GM23338 (cell line): ENCODE measurements around the gene BPIFB1. TPM values are rescaled to one million over a fixed set of nuclear protein-coding genes. Genes with fewer than 3 reads are reported as not detected.

Source experiments
- ATAC-seq: fragments of 200-7000 bp; cut with Tn5 transposase; 3 replicates; pipeline ENCODE4 v1.9.1; 2020
- DNase-seq: peaks from one replicate; pipeline ENCODE4 v3.0.0-alpha.2; 2015; ENCODE audit warnings: low spot score
- H2AFZ ChIP-seq: fragments of 200-600 bp; sonication (generic); 2 replicates; pipeline ENCODE4 v1.8.0; 2016; ENCODE audit warnings: antibody characterized with exemption, mild to moderate bottlenecking, moderate library complexity
- H3F3A ChIP-seq: fragments of 200-600 bp; sonication (generic); replicated peaks from 2 replicates; pipeline ENCODE4 v1.8.0; 2017; ENCODE audit warnings: antibody characterized with exemption, mixed run types, low read depth
- H3K27ac ChIP-seq: fragments of 200-600 bp; sonication (generic); 2 replicates; pipeline ENCODE4 v1.6.1; 2016; ENCODE audit warnings: low read depth
- H3K27me3 ChIP-seq: fragments of 200-600 bp; sonication (generic); 2 replicates; pipeline ENCODE4 v1.8.0; 2016; ENCODE audit warnings: mild to moderate bottlenecking, mixed run types, moderate library complexity; ENCODE audit not compliant: insufficient read depth
- H3K36me3 ChIP-seq: fragments of 200-600 bp; sonication (generic); 2 replicates; pipeline ENCODE4 v1.8.0; 2016; ENCODE audit warnings: mild to moderate bottlenecking; ENCODE audit not compliant: insufficient read depth
- H3K4me1 ChIP-seq: fragments of 200-600 bp; sonication (generic); 2 replicates; pipeline ENCODE4 v1.8.0; 2016; ENCODE audit warnings: mild to moderate bottlenecking, moderate library complexity; ENCODE audit not compliant: insufficient read depth
- H3K4me2 ChIP-seq: fragments of 200-600 bp; sonication (generic); 2 replicates; pipeline ENCODE4 v1.7.1; 2017; ENCODE audit warnings: mixed run types
- H3K4me3 ChIP-seq: fragments of 200-600 bp; sonication (generic); 2 replicates; pipeline ENCODE4 v1.6.1; 2016; ENCODE audit warnings: mixed run types
- H3K79me2 ChIP-seq: fragments of 200-600 bp; sonication (generic); replicated peaks from 2 replicates; pipeline ENCODE4 v1.8.0; 2017; ENCODE audit warnings: mild to moderate bottlenecking; ENCODE audit not compliant: insufficient read depth
- H3K9me2 ChIP-seq: fragments of 200-600 bp; sonication (generic); 2 replicates; pipeline ENCODE4 v1.8.0; 2017; ENCODE audit not compliant: insufficient read depth
- H4K20me1 ChIP-seq: fragments of 200-600 bp; sonication (generic); replicated peaks from 2 replicates; pipeline ENCODE4 v1.8.0; 2017; ENCODE audit warnings: mild to moderate bottlenecking; ENCODE audit not compliant: insufficient read depth
- H3K27ac Mint-ChIP-seq: 2 replicates; pipeline ENCODE4 v1.8.0; 2020; ENCODE audit warnings: inconsistent platforms, mild to moderate bottlenecking, moderate library complexity, mixed read lengths
- H3K27me3 Mint-ChIP-seq: 3 replicates; pipeline ENCODE4 v1.8.0; 2022; ENCODE audit warnings: low read depth, mild to moderate bottlenecking, moderate library complexity, mixed read lengths, inconsistent platforms; ENCODE audit not compliant: insufficient read depth, poor library complexity
- H3K36me3 Mint-ChIP-seq: 3 replicates; pipeline ENCODE4 v1.8.0; 2021; ENCODE audit warnings: low read depth, mild to moderate bottlenecking, inconsistent platforms, moderate library complexity, mixed read lengths
- H3K4me1 Mint-ChIP-seq: 3 replicates; pipeline ENCODE4 v1.8.0; 2020; ENCODE audit warnings: mild to moderate bottlenecking, inconsistent platforms, mixed read lengths
- H3K4me3 Mint-ChIP-seq: 3 replicates; pipeline ENCODE4 v1.8.0; 2021; ENCODE audit warnings: moderate library complexity, mild to moderate bottlenecking, inconsistent platforms, mixed read lengths
- H3K9me3 Mint-ChIP-seq: 3 replicates; pipeline ENCODE4 v1.8.0; 2020; ENCODE audit warnings: moderate library complexity, mild to moderate bottlenecking, inconsistent platforms, mixed read lengths
- JUNB ChIP-seq: IDR thresholded peaks from one replicate; pipeline ENCODE4 v1.6.1; 2016; ENCODE audit warnings: antibody characterized with exemption; ENCODE audit not compliant: unreplicated experiment
- polyA plus RNA-seq: library from polyadenylated mRNA; unstranded; fragments of >200 nt; fragmentation: Nextera tagmentation; extraction: Ambion mirVana; gene quantifications from 2 replicates; pipeline ENCODE4 v1.2.1, GENCODE V29; 2016
- total RNA-seq: library from RNA; depleted of rRNA; stranded (reverse); fragments of >200 nt; shearing (Covaris generic); gene quantifications from 2 replicates; pipeline ENCODE4 v1.2.3, GENCODE V29; 2014
- TF ChIP-seq, protein P1 (sequence below), 2 experiments: fragments of 200-600 bp in 1 of 2; sonication (generic) in 1 of 2; conservative IDR thresholded peaks; 2 replicates each; pipeline versions ENCODE4 v1.5.1 to v1.6.1; 2016 to 2017; ENCODE audit warnings: antibody characterized with exemption in 2 of 2, low read depth in 2 of 2, mild to moderate bottlenecking in 2 of 2, moderate library complexity in 1 of 2
- TF ChIP-seq, protein P2 (sequence below): IDR thresholded peaks from 2 replicates; pipeline ENCODE4 v1.6.1; 2016; ENCODE audit warnings: antibody characterized with exemption
- TF ChIP-seq, protein P3 (sequence below): fragments of 250-450 bp; sonication (Bioruptor Pico); IDR thresholded peaks from 2 replicates; pipeline ENCODE4 v1.5.0; 2020; ENCODE audit warnings: mild to moderate bottlenecking, moderate library complexity

The BPIFB1 gene
- total and polyA plus RNA-seq, 2 experiments from 2014 or later = not detected

DNA sequence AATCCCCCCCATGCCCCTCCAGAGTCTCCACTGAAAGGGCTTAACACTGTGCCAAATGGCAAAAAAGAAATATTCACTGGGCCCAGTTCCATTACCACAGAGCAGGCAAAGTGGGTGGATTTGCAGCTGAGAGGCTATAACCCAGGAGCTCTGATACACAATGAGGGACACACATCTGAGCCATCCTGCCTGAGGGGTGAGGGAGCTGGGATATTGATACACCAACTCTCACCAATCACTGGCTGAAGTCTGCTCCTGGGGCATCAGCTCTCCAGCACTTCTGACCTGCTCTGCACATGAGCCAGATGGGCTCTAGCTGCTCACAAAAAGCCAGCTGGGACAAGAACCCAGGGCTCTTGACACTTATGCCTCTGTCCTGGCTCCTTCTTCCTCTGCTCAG is 4.9 kb downstream of the BPIFB1 start:
- no peaks in the 10 kb centered on the region; the same call in 1 of the 3 replicates for H3K9me3 Mint-ChIP-seq
- no peak overlapping the region for H2AFZ ChIP-seq
- no peak for TF ChIP-seq JUNB
- TF ChIP-seq, protein P1, sequence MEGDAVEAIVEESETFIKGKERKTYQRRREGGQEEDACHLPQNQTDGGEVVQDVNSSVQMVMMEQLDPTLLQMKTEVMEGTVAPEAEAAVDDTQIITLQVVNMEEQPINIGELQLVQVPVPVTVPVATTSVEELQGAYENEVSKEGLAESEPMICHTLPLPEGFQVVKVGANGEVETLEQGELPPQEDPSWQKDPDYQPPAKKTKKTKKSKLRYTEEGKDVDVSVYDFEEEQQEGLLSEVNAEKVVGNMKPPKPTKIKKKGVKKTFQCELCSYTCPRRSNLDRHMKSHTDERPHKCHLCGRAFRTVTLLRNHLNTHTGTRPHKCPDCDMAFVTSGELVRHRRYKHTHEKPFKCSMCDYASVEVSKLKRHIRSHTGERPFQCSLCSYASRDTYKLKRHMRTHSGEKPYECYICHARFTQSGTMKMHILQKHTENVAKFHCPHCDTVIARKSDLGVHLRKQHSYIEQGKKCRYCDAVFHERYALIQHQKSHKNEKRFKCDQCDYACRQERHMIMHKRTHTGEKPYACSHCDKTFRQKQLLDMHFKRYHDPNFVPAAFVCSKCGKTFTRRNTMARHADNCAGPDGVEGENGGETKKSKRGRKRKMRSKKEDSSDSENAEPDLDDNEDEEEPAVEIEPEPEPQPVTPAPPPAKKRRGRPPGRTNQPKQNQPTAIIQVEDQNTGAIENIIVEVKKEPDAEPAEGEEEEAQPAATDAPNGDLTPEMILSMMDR (conservative IDR thresholded peaks at IDR 0.05; ENCODE audit: low read depth in 2 of 2) = no peak
- TF ChIP-seq, protein P2, sequence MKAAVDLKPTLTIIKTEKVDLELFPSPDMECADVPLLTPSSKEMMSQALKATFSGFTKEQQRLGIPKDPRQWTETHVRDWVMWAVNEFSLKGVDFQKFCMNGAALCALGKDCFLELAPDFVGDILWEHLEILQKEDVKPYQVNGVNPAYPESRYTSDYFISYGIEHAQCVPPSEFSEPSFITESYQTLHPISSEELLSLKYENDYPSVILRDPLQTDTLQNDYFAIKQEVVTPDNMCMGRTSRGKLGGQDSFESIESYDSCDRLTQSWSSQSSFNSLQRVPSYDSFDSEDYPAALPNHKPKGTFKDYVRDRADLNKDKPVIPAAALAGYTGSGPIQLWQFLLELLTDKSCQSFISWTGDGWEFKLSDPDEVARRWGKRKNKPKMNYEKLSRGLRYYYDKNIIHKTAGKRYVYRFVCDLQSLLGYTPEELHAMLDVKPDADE = no peak
- TF ChIP-seq, protein P3, sequence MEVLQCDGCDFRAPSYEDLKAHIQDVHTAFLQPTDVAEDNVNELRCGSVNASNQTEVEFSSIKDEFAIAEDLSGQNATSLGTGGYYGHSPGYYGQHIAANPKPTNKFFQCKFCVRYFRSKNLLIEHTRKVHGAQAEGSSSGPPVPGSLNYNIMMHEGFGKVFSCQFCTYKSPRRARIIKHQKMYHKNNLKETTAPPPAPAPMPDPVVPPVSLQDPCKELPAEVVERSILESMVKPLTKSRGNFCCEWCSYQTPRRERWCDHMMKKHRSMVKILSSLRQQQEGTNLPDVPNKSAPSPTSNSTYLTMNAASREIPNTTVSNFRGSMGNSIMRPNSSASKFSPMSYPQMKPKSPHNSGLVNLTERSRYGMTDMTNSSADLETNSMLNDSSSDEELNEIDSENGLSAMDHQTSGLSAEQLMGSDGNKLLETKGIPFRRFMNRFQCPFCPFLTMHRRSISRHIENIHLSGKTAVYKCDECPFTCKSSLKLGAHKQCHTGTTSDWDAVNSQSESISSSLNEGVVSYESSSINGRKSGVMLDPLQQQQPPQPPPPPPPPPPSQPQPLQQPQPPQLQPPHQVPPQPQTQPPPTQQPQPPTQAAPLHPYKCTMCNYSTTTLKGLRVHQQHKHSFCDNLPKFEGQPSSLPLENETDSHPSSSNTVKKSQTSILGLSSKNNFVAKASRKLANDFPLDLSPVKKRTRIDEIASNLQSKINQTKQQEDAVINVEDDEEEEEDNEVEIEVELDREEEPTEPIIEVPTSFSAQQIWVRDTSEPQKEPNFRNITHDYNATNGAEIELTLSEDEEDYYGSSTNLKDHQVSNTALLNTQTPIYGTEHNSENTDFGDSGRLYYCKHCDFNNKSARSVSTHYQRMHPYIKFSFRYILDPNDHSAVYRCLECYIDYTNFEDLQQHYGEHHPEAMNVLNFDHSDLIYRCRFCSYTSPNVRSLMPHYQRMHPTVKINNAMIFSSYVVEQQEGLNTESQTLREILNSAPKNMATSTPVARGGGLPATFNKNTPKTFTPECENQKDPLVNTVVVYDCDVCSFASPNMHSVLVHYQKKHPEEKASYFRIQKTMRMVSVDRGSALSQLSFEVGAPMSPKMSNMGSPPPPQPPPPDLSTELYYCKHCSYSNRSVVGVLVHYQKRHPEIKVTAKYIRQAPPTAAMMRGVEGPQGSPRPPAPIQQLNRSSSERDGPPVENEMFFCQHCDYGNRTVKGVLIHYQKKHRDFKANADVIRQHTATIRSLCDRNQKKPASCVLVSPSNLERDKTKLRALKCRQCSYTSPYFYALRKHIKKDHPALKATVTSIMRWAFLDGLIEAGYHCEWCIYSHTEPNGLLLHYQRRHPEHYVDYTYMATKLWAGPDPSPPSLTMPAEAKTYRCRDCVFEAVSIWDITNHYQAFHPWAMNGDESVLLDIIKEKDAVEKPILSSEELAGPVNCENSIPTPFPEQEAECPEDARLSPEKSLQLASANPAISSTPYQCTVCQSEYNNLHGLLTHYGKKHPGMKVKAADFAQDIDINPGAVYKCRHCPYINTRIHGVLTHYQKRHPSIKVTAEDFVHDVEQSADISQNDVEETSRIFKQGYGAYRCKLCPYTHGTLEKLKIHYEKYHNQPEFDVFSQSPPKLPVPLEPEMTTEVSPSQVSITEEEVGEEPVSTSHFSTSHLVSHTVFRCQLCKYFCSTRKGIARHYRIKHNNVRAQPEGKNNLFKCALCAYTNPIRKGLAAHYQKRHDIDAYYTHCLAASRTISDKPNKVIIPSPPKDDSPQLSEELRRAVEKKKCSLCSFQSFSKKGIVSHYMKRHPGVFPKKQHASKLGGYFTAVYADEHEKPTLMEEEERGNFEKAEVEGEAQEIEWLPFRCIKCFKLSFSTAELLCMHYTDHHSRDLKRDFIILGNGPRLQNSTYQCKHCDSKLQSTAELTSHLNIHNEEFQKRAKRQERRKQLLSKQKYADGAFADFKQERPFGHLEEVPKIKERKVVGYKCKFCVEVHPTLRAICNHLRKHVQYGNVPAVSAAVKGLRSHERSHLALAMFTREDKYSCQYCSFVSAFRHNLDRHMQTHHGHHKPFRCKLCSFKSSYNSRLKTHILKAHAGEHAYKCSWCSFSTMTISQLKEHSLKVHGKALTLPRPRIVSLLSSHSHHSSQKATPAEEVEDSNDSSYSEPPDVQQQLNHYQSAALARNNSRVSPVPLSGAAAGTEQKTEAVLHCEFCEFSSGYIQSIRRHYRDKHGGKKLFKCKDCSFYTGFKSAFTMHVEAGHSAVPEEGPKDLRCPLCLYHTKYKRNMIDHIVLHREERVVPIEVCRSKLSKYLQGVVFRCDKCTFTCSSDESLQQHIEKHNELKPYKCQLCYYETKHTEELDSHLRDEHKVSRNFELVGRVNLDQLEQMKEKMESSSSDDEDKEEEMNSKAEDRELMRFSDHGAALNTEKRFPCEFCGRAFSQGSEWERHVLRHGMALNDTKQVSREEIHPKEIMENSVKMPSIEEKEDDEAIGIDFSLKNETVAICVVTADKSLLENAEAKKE (CRISPR knock-in tag) = no peak
- H3K4me3 ChIP-seq = no peak overlapping the region
- no peaks in the 10 kb centered on the region for H3K36me3 ChIP-seq
- no peak for ATAC-seq
- H3K36me3 Mint-ChIP-seq = no peaks in the 10 kb centered on the region
- no peaks in the 10 kb centered on the region for H3F3A ChIP-seq
- H3K79me2 ChIP-seq = no peaks in the 10 kb centered on the region
- H3K27ac ChIP-seq = no peak overlapping the region
- H3K27me3 ChIP-seq = no peaks in the 10 kb centered on the region
- H3K27me3 Mint-ChIP-seq = peaks cover 9% of the 10 kb centered on the region
- H4K20me1 ChIP-seq = no peaks in the 10 kb centered on the region
- H3K9me2 ChIP-seq = no peaks in the 10 kb centered on the region
- peaks cover 6% of the 10 kb centered on the region for H3K4me1 Mint-ChIP-seq
- H3K4me2 ChIP-seq = no peak overlapping the region
- no peak for DNase-seq
- no peaks in the 10 kb centered on the region for H3K4me1 ChIP-seq
- no peak overlapping the region for H3K4me3 Mint-ChIP-seq
- no peak overlapping the region for H3K27ac Mint-ChIP-seq
